Activated gamma-delta T cell treated with Interleukin-2 at 50 U/mL for 16 hours (primary cell): ENCODE data around the gene MC5R.
"Not testable (repeated sequence)": the region's sequence is repeated elsewhere in the genome, so short reads cannot be mapped to it uniquely, and the experiment has no call there.

Experiments used
- DNase-seq: peaks from one replicate; pipeline ENCODE4 v3.0.0-alpha.2; 2020

Gene MC5R

DNA sequence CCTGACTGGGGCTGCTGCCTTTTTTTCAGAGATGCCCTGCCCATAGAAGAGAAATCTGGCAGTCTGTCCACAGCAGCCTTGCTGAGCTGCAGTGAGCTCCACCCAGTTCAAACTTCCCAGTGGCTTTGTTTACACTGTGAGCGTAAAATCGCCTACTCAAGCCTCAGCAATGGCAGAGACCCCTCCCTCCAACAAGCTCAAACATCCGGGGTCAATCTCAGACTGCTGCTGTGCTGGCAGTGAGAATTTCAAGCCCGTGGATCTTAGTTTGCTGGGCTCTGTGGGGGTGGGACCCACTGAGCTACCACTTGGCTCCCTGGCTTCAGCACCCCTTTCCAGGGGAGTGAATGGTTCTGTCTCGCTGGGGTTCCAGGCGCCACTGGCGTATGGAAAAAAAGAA is 38.9 kb downstream of the MC5R start:
- DNase-seq, result not testable (repeated sequence)

DNA sequence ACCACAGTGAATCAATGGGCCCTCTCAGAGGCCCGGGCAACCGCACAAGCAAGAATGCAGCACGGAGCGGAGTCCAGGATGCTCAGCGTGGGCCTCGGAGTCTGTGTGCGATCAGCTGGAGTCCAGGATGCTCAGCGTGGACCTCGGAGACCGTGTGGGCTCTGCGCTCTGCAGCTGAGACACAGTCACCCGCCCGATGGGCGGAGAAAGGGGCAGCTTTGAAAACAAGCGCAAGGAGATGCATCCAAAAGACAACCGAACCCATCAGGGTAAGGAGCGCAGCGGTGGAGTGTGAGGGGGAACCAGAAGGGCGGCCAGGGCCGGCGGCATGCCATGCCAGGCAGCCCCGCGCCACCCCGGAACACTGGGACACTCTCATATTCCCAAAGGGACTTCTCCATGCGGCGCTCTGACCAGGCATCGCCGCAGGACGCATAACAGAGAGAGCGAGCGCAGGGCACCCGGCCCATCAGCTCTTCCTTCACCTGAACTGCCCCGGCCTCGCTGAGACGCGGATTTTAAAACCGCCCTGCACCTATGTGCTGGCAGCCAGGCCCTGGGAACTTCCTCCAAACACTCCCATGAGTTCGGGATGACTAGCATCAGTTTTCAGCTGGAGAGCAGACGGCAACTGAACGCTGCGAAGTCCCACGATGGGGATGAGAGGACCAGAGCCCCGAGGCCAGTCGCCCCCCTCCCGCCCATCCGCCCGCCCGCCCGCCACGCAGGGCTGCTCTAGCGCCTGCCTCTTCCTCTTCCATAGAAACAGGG is 44.7 kb downstream of the MC5R start:
- DNase-seq, result no peak

DNA sequence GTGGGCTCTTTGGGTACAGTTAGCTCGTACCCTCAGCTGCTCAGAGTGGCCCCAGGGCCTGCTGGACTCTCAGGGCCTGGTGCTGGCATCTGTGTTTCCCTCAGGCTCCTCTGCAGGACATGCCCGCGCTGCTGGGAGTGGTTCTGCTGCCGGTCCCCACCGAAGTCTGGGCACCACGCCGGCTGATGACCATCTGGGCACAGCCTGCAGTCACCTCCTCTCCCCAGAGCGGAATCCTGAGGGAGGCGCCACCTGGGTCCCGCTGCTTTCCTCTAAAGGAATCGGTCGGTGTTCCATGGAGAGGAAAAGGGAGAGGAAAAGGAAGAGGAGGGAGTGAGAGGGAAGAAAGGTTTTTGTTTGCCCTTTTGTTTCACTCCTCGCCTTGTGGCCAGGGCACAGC is 47.8 kb downstream of the MC5R start:
- no peak for DNase-seq

DNA sequence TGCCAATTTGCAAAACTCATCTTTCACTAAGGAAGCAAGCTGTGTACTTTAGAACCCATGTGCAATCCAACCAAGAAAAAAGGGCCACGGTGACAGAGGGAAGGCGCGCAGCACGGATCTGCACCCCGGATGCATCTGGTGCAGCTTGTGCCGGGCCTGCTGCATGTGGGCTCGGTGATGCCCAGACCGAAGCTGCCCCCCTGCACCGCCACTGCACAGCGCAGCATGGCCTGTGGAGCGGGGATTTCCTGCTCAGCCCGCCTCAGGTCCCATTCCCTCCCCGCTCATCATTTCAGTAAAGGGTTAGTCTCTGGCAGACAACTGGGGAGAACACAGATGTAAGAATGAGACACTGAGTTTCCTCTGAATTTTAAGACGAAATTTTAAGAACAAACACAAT is 48.4 kb downstream of the MC5R start:
- no peak for DNase-seq

DNA sequence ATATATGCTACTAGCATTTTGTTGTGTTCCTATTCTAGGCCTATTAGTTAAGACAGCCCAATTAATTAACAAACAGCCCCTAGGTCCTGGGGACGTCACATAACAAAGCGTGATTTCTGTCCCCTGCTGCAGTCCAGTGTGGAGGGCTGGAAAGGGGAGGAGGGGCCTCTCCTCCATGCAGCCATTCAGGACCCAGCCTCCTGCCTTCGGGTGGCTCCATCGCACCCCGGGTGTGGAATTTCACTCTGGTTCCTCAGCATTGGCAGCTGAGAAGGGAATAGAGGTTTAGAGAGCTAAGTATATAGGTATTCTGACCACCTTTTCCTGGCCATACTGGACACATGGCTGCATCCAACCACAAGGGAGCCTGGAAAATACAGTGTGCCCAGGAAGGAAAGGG is 49.0 kb downstream of the MC5R start:
- DNase-seq, result no peak

DNA sequence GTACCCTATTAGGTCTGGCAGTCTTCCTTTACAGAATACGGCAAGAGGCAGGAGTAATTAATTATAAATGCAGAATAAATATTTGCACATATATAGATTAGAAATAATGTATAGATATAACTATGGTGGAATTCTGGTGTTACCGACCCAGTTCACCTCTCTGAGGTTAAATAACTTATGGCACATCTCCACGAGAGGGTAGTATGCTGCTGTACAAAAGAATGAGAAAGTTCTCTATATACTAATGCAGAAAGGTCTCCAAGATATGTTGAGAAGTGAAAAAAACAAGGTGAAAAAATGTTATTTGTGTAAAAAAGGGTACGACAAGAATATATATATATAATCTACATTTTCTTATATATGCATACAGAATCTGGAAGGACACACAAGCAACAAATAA is 50.6 kb downstream of the MC5R start:
- DNase-seq, result no peak
